Mononuclear cell (primary cell): ENCODE data around the gene EDEM2. TPM values are rescaled to one million over a fixed set of nuclear protein-coding genes. Genes with fewer than 3 reads are reported as not detected.
"Not testable (repeated sequence)": the region's sequence is repeated elsewhere in the genome, so short reads cannot be mapped to it uniquely, and the experiment has no call there.

Experiments
- H3K27me3 ChIP-seq: 2 replicates; pipeline ENCODE4 v1.6.0; 2011; ENCODE audit warnings: low read length, control low read depth; ENCODE audit not compliant: insufficient read depth
- H3K4me1 ChIP-seq: 2 replicates; pipeline ENCODE4 v1.5.1; 2011; ENCODE audit warnings: mild to moderate bottlenecking, low read length, control low read depth; ENCODE audit not compliant: insufficient read depth
- H3K4me3 ChIP-seq: 2 replicates; pipeline ENCODE4 v1.5.1; 2011; ENCODE audit warnings: mild to moderate bottlenecking, low read length, moderate library complexity
- H3K9me3 ChIP-seq: 2 replicates; pipeline ENCODE4 v1.5.1; 2011; ENCODE audit warnings: low read depth, mild to moderate bottlenecking, control low read depth, low read length
- total RNA-seq: library from RNA; depleted of rRNA; stranded (reverse); fragments of >200 nt; gene quantifications from one replicate; pipeline ENCODE4 v1.2.3, GENCODE V29; 2012

The EDEM2 gene
- total RNA-seq, 1 donor, result 19.5 TPM

- H3K9me3 ChIP-seq, result no peaks in the 10 kb centered on the region
- no peak overlapping the region for H3K4me3 ChIP-seq
- no peaks in the 10 kb centered on the region for H3K4me1 ChIP-seq
These were observed 27.0 kb downstream of the EDEM2 start for GRCh38 chr20:35120012-35120701.

GRCh38 chr20:35117629-35118028 lies 29.5 kb downstream of the EDEM2 start:
- Histone ChIP-seq H3K27me3 (no peaks in the 10 kb centered on the region), H3K4me1 (no peaks in the 10 kb centered on the region), H3K4me3 (no peak overlapping the region), H3K9me3 (no peaks in the 10 kb centered on the region)

More at GRCh38 chr20:35120012-35120701, 27.0 kb downstream of the EDEM2 start:
- no peaks in the 10 kb centered on the region for H3K27me3 ChIP-seq

DNA sequence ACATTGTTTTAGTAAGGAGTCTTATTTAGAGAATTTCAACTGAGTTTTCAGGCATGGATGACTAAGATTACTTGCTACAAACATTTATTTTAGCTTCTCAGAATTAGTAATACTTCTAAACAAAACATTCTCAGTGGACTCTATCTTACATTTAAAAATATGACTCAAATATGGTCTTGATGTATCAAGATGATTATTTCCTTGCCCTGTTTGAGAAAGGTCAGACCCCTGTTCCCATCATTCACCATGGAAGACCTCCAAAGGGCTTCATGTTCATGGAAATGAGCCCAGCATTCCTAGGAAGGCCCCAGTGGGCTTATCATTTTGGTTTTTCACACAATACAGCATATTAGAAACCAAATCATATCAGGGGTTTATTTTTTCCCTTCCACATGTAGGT lies 29.9 kb downstream of the EDEM2 start:
- no peaks in the 10 kb centered on the region for H3K9me3 ChIP-seq
- no peak overlapping the region for H3K4me3 ChIP-seq
- no peaks in the 10 kb centered on the region for H3K27me3 ChIP-seq
- H3K4me1 ChIP-seq, result no peaks in the 10 kb centered on the region

DNA sequence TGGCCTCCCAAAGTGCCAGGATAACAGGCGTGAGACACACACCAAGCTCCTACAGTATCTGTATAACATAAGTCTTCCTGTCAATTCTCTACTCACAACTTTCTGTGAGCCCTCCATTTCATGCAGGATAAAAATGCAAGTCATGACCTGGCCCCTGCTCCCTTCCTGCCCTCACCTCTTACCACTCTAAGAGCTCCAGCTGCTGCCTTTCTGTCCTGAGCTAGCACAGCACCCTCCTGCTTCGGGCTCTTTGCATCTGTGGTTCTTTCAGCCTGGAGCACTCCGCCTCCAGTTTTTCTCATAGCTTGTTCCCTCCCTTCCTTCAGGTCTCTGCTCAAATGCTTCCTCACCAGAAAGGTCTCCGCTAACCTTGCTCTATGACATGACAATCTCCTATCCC lies 30.9 kb downstream of the EDEM2 start:
- Histone ChIP-seq H3K27me3 (no peaks in the 10 kb centered on the region), H3K4me1 (no peaks in the 10 kb centered on the region), H3K9me3 (no peaks in the 10 kb centered on the region), H3K4me3 (no peak overlapping the region)

DNA sequence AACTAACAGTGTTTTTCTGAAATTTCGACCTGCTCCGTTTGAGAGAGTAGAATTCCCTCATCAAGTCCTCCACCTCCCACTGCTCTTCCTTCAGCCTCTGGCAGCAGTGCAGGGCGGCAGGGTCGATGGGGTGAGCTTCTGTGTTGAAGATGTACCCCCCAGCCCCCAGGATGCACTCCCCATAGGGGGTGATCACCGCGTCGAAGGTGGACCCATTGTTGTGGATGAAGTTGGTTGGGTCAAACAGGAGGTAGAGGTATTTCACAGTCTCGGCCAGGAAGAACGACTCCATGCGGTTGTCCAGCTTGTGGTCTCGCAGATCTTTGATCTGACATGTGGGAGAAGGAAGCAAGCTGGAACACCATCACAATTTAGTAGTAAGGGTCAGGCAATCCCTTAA lies 31.5 kb downstream of the EDEM2 start:
- no peaks in the 10 kb centered on the region for H3K9me3 ChIP-seq
- H3K4me1 ChIP-seq, result no peaks in the 10 kb centered on the region
- no peaks in the 10 kb centered on the region for H3K27me3 ChIP-seq
- no peak overlapping the region for H3K4me3 ChIP-seq

DNA sequence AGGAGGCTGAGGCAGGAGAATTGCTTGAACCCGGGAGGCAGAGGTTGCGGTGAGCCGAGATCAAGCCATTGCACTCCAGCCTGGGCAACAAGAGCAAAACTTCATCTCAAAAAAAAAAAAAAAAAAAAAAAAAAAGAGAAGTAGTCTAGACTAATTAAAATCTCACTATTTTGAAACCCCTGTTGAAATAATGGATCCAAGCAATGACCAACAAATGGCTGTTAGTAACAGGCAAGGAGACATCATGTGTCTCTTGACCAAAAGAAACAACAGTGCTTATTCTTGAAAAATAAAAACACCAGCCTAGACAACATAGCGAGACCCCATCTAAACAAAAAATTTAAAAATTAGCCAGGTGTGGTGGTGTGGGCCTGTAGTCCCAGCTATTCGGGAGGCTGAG lies 34.9 kb downstream of the EDEM2 start:
- not testable (repeated sequence) for H3K27me3 ChIP-seq, H3K9me3 ChIP-seq

GRCh38 chr20:35111141-35111888 lies 35.8 kb downstream of the EDEM2 start:
- Histone ChIP-seq H3K9me3 (no peaks in the 10 kb centered on the region), H3K4me1 (no peaks in the 10 kb centered on the region), H3K27me3 (no peaks in the 10 kb centered on the region), H3K4me3 (no peak overlapping the region)

More for the DNA sequence above, 34.9 kb downstream of the EDEM2 start:
- not testable (repeated sequence) for H3K4me1 ChIP-seq, H3K4me3 ChIP-seq

- Histone ChIP-seq H3K27me3 (no peaks in the 10 kb centered on the region), H3K4me1 (no peaks in the 10 kb centered on the region), H3K4me3 (no peak overlapping the region), H3K9me3 (no peaks in the 10 kb centered on the region)
These were observed 38.2 kb downstream of the EDEM2 start for GRCh38 chr20:35108921-35109320.

GRCh38 chr20:35106827-35107380 lies 40.2 kb downstream of the EDEM2 start:
- H3K9me3 ChIP-seq, result no peaks in the 10 kb centered on the region
- H3K4me3 ChIP-seq, result no peak overlapping the region
- H3K4me1 ChIP-seq, result no peaks in the 10 kb centered on the region
- no peaks in the 10 kb centered on the region for H3K27me3 ChIP-seq

DNA sequence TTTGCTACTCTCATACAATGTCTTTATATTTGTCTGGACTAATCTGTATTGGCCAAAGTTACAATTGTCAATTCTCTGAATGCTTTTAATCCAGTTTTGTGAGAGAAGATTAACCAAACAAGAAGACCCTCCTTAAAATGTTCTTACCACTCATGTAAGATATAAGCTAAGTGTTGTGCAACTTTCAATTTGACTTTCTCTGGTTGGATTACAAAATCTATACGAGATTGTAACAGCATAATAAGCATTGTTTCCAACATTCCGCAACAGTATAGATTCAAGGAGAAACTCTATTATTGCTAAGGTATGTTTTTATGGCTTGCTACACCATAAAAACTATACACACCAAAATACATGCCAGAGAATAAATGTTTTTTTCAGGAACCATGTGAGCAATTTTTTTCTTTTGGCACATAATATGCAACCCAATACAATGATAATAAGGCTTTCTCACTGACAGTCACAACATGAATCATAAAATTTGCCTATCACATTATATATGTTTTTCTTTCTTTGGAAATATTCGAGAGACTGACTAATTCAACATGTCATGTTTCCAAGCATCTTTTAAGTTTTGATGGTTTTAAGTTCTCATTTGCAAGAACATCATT lies 42.3 kb downstream of the EDEM2 start:
- no peak overlapping the region for H3K4me3 ChIP-seq

DNA sequence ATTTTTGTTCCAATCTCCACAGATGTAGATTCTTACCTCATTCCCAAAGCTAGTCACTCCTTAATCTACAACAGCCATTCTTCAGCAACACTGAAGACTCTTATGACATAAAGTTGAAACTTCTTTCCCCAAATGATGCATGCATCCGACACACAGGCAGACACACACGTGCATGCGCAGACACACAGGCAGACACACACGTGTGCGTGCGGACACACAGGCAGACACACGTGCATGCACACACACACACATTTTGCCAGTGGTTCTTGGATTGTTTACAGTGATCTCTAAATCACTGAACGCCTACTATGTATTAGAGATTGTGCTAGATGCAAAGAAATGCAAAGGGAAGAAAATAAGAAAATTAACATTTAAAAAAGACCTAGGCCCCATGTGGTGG lies 45.5 kb downstream of the EDEM2 start:
- no peaks in the 10 kb centered on the region for H3K9me3 ChIP-seq
- H3K27me3 ChIP-seq, result no peaks in the 10 kb centered on the region
- H3K4me1 ChIP-seq, result no peaks in the 10 kb centered on the region
- H3K4me3 ChIP-seq, result no peak overlapping the region

More for the DNA sequence above, 42.3 kb downstream of the EDEM2 start:
- no peaks in the 10 kb centered on the region for H3K27me3 ChIP-seq
- H3K9me3 ChIP-seq, result no peaks in the 10 kb centered on the region
- no peaks in the 10 kb centered on the region for H3K4me1 ChIP-seq

- H3K4me1 ChIP-seq, result peaks cover 45% of the 10 kb centered on the region
- H3K9me3 ChIP-seq, result no peaks in the 10 kb centered on the region
- H3K27me3 ChIP-seq, result no peaks in the 10 kb centered on the region
- H3K4me3 ChIP-seq, result peak overlapping the region; percentile 89
These were observed 53.8 kb downstream of the EDEM2 start for GRCh38 chr20:35093267-35093884.

GRCh38 chr20:35092524-35093266 lies 54.4 kb downstream of the EDEM2 start, which contains the start of gene TRPC4AP:
Gene TRPC4AP (minus strand): TSS chr20:35092807. CDS start chr20:35092781, 26 bp downstream.
- no peaks in the 10 kb centered on the region for H3K9me3 ChIP-seq
- no peaks in the 10 kb centered on the region for H3K27me3 ChIP-seq
- peak within 1 kb of the TSS; percentile 89 for H3K4me3 ChIP-seq
- H3K4me1 ChIP-seq, result peaks cover 51% of the 10 kb centered on the region

- Histone ChIP-seq H3K27me3 (no peaks in the 10 kb centered on the region), H3K4me3 (peak overlapping the region; percentile 89), H3K9me3 (no peaks in the 10 kb centered on the region), H3K4me1 (peaks cover 51% of the 10 kb centered on the region)
These were observed 55.2 kb downstream of the EDEM2 start for GRCh38 chr20:35091816-35092523.
